CD4-positive, alpha-beta T cell treated with Interleukin-17A for 4 hours (primary cell): ENCODE measurements around the gene GNPAT.

ENCODE experiments used
- DNase-seq: peaks from one replicate; pipeline ENCODE4 v3.0.0-alpha.2; 2020; ENCODE audit warnings: mixed read lengths

The GNPAT gene

GRCh38 chr1:231318568-231318967 is 77.6 kb downstream of the GNPAT start:
- no peak for DNase-seq

- no peak for DNase-seq
These were observed 78.1 kb downstream of the GNPAT start for GRCh38 chr1:231319080-231319479.

- no peak for DNase-seq
These were observed 82.0 kb downstream of the GNPAT start for GRCh38 chr1:231322880-231323530.

GRCh38 chr1:231324660-231325059 is 83.6 kb downstream of the GNPAT start:
- DNase-seq, result no peak

- no peak for DNase-seq
These were observed 85.2 kb downstream of the GNPAT start for GRCh38 chr1:231326248-231326647.
